ENCODE data around the gene DACH1.

DNA sequence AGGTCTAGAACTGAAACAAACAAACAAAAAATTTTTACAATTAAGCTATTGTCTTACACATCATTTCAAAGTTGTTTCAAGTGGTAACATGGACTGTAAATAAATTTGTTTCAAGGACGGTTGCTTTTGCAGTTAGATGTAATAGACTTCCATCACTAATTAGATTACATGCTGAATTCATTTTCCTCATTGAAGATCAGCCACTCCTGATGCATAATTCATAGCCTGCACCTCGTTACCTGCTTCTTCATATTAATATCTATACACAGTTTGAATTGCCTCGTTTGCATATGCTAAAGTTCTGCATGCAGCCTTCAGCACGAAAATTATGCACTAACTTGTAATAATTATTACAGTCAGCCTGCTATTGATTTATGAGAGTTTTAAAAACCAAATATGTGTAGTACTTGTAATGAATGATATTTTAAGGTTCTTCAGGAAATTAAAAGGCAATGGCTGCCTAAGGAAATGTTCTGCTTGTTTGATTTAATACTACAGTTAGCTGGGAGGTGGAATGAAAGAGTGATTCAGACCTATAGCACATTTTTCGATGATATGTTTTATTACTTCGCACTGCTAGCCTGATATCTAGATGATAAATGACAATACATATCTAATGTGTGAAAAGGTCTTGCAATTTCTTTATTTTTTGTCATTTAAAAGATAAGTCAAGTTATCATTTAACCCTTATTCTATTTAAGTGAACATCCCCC, 184.9 kb downstream of the DACH1 start:
- TF ChIP-seq, protein P1, sequence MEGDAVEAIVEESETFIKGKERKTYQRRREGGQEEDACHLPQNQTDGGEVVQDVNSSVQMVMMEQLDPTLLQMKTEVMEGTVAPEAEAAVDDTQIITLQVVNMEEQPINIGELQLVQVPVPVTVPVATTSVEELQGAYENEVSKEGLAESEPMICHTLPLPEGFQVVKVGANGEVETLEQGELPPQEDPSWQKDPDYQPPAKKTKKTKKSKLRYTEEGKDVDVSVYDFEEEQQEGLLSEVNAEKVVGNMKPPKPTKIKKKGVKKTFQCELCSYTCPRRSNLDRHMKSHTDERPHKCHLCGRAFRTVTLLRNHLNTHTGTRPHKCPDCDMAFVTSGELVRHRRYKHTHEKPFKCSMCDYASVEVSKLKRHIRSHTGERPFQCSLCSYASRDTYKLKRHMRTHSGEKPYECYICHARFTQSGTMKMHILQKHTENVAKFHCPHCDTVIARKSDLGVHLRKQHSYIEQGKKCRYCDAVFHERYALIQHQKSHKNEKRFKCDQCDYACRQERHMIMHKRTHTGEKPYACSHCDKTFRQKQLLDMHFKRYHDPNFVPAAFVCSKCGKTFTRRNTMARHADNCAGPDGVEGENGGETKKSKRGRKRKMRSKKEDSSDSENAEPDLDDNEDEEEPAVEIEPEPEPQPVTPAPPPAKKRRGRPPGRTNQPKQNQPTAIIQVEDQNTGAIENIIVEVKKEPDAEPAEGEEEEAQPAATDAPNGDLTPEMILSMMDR (conservative IDR thresholded peaks at IDR 0.05 in 1 of 2, IDR thresholded peaks at IDR 0.05 in 1 of 2; ENCODE audit: low read depth in 1 of 2, low read length in 2 of 2), result no peak
- TF ChIP-seq EZH2 (IDR thresholded peaks at IDR 0.05; ENCODE audit: low read length, missing control alignments), result no peak

All from fibroblast of lung (primary cell).